HFF-Myc (cell line): ENCODE results near the gene PREX1.

Experiments used
- DNase-seq: peaks from one replicate; pipeline ENCODE4 v3.0.0-alpha.2; 2011; ENCODE audit warnings: low read depth; ENCODE audit errors: extremely low read depth
- H3K4me3 ChIP-seq: replicated peaks from 2 replicates; pipeline ENCODE4 v1.5.1; 2011; ENCODE audit warnings: low read depth, mild to moderate bottlenecking, control low read depth, low read length
- TF ChIP-seq, protein P1 (sequence below): IDR thresholded peaks from 2 replicates; pipeline ENCODE4 v1.5.1; 2012; ENCODE audit warnings: mild to moderate bottlenecking, low read depth, low read length, control low read depth; ENCODE audit errors: missing control alignments

The PREX1 gene

GRCh38 chr20:48817367-48818030, 10.3 kb downstream of the PREX1 start:
- no peak for DNase-seq
- no peak overlapping the region for H3K4me3 ChIP-seq

GRCh38 chr20:48816282-48817205, 11.3 kb downstream of the PREX1 start:
- DNase-seq, result no peak
- TF ChIP-seq, protein P1, sequence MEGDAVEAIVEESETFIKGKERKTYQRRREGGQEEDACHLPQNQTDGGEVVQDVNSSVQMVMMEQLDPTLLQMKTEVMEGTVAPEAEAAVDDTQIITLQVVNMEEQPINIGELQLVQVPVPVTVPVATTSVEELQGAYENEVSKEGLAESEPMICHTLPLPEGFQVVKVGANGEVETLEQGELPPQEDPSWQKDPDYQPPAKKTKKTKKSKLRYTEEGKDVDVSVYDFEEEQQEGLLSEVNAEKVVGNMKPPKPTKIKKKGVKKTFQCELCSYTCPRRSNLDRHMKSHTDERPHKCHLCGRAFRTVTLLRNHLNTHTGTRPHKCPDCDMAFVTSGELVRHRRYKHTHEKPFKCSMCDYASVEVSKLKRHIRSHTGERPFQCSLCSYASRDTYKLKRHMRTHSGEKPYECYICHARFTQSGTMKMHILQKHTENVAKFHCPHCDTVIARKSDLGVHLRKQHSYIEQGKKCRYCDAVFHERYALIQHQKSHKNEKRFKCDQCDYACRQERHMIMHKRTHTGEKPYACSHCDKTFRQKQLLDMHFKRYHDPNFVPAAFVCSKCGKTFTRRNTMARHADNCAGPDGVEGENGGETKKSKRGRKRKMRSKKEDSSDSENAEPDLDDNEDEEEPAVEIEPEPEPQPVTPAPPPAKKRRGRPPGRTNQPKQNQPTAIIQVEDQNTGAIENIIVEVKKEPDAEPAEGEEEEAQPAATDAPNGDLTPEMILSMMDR, result no peak
- no peak overlapping the region for H3K4me3 ChIP-seq

More at GRCh38 chr20:48817367-48818030, 10.3 kb downstream of the PREX1 start:
- TF ChIP-seq, protein P1, result no peak

- H3K4me3 ChIP-seq, result no peak overlapping the region
- DNase-seq, result no peak
- TF ChIP-seq, protein P1, result no peak
Measured at GRCh38 chr20:48815537-48815936, 12.3 kb downstream of the PREX1 start.

- TF ChIP-seq, protein P1, result no peak
- DNase-seq, result no peak
- no peak overlapping the region for H3K4me3 ChIP-seq
Measured at GRCh38 chr20:48814633-48815032, 13.2 kb downstream of the PREX1 start.

DNA sequence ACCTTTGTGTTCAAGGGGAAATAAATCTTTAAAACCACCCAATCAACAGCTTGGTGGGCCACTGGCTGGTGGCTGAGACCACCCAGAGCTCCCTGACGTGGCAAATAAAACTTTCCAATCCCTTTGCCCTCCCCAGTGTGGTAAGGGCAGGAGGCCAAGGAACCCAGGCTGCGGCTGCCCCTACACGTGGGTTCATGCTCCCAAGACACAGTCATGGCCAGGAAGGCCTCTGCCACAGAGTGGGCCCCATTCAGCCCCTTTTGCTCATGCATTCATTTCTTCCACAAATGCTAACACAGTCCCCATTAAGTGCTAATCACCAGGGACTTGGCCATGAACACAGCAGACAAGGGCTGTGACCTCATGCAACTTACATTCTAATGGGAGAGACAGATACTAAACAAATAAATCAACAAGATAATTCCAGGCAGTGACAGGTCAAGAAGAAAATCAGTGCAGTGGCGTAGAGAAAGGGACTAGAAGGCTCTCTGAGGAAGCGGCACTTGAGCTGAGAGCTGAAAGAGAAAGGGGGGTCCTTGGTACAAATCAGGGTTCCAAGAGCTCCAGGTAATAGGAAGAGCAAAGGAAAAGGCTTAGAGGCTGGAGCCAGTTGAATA, 13.8 kb downstream of the PREX1 start:
- DNase-seq, result no peak
- no peak overlapping the region for H3K4me3 ChIP-seq
- TF ChIP-seq, protein P1, result no peak

DNA sequence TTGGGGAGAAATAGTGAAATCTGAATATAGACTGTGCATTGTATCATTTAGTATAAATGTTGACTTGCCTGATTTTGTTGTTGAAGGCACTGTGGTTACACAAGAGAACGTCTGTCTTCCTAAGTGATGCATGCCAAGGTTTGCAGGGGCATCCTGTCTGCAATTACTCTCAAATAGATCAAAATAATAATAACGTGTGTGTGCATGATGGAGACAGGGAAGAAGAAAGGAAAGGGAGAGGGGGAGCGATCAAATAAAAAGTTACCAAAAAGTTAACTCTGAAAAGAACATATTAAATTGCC, 14.4 kb downstream of the PREX1 start:
- H3K4me3 ChIP-seq, result no peak overlapping the region
- no peak for DNase-seq
- TF ChIP-seq, protein P1, result no peak
